ENCODE measurements around the gene NOS2.

GRCh38 chr17:27776882-27777624, 23.3 kb downstream of the NOS2 start:
- no peak for TF ChIP-seq EZH2 (IDR thresholded peaks at IDR 0.05; ENCODE audit: borderline replicate concordance, insufficient read depth, low read length, poor library complexity, severe bottlenecking)
- no peak for TF ChIP-seq EP300 (conservative IDR thresholded peaks at IDR 0.05; ENCODE audit: poor library complexity, severe bottlenecking)
- TF ChIP-seq, protein P1, sequence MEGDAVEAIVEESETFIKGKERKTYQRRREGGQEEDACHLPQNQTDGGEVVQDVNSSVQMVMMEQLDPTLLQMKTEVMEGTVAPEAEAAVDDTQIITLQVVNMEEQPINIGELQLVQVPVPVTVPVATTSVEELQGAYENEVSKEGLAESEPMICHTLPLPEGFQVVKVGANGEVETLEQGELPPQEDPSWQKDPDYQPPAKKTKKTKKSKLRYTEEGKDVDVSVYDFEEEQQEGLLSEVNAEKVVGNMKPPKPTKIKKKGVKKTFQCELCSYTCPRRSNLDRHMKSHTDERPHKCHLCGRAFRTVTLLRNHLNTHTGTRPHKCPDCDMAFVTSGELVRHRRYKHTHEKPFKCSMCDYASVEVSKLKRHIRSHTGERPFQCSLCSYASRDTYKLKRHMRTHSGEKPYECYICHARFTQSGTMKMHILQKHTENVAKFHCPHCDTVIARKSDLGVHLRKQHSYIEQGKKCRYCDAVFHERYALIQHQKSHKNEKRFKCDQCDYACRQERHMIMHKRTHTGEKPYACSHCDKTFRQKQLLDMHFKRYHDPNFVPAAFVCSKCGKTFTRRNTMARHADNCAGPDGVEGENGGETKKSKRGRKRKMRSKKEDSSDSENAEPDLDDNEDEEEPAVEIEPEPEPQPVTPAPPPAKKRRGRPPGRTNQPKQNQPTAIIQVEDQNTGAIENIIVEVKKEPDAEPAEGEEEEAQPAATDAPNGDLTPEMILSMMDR (IDR thresholded peaks at IDR 0.05; ENCODE audit: poor library complexity, severe bottlenecking), result no peak
- TF ChIP-seq TAF1 (IDR thresholded peaks at IDR 0.05; ENCODE audit: low read depth), result no peak

Measured in neural cell (in vitro differentiated cells).